SK-MEL-5 (cell line): Measurements from ENCODE around the gene EIF4B. TPM values are rescaled to one million over a fixed set of nuclear protein-coding genes. Genes with fewer than 3 reads are reported as not detected.
"Not testable (repeated sequence)": the region's sequence is repeated elsewhere in the genome, so short reads cannot be mapped to it uniquely, and the experiment has no call there.

Source experiments
- DNase-seq: peaks from one replicate; pipeline ENCODE4 v3.0.0-alpha.2; 2016; ENCODE audit warnings: low read depth, low spot score
- in situ Hi-C: cut with HindIII; loops from 2 replicates; pipeline ENCODE4 v1.10.0; 2016; ENCODE audit warnings: low sequenced_read_pairs, high pct_unique_total_duplicates, low pct_unique_long_range_greater_than_20kb
- total RNA-seq: library from RNA; depleted of rRNA; stranded (reverse); fragments of >200 nt; shearing (Covaris generic); gene quantifications from 2 replicates; pipeline ENCODE4 v1.2.3, GENCODE V29; 2014

The EIF4B gene
- total RNA-seq, 1 experiment from 2014 or later: 1,087 TPM

GRCh38 chr12:52988898-52989297, 17.4 kb upstream of the EIF4B start:
- DNase-seq: no peak
- in situ Hi-C loops: loop anchor here (25.0 kb wide), 1 partner anchor 102 kb away; no protein-coding TSS in a partner anchor

GRCh38 chr12:52990206-52990605, 16.1 kb upstream of the EIF4B start:
- no peak for DNase-seq
- in situ Hi-C loops: loop anchor here (25.0 kb wide), 1 partner anchor 103 kb away; no protein-coding TSS in a partner anchor

- in situ Hi-C loops: loop anchor here (25.0 kb wide), 1 partner anchor 105 kb away; no protein-coding TSS in a partner anchor
- not testable (repeated sequence) for DNase-seq
These were observed 14.0 kb upstream of the EIF4B start for GRCh38 chr12:52992240-52992639.

DNA sequence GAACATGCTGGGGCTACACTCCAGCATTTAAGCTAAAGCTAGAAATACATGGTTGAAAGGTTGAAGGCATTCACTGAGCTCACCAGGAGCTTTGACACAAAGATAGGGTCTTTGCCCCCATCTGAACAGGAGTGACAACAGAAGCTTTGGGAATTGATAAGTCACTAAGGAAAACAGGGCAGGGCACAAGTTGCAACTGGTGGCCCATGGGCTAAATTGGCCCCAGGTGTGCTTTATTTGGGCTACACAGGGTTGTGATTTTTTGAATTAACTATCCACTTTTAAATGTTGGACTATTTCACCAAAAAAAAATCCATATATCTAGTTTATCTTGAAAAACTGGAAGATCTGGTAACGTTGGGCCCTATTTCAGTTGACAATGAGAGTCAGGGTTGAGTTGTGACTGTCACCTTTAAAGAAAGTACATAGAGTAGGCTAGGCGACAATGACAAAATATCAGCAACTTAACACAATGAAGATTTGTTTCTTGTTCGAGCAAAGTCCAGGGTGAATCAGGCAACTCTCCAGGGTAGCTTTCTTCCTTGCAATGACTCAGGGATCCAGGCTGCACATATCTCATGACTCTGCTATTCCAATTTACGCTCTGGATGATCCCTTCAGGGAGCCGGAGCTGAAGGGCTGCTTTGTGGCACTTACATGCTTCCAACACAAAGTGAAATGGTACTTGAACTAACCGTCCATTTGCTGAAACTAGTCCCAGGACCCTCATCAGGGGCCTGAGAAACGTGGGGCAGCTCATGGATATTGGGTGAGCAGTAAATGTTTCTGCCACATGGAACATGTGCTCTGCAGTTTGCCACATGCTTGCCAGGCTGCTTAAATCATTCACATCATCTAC, 13.3 kb upstream of the EIF4B start:
- in situ Hi-C loops: loop anchor here (25.0 kb wide), 1 partner anchor 106 kb away; no protein-coding TSS in a partner anchor
- peak; percentile 86 for DNase-seq

DNA sequence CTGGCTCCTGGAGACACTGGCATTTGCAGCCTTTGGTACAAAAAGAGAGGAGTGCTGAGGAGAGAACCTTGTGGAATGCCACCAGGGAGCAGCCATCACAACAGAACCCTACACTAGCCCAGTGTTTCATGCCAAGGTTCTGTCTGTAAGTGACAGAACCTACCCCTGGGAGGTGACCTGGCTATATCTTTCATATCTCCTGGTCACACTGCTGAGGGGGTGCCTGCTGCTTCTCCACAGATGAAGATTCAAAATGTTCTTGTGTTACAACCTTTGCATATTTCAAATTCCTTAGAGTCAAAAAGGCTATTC, 12.7 kb upstream of the EIF4B start:
- no peak for DNase-seq
- in situ Hi-C loops: loop anchor here (25.0 kb wide), 1 partner anchor 106 kb away; no protein-coding TSS in a partner anchor

DNA sequence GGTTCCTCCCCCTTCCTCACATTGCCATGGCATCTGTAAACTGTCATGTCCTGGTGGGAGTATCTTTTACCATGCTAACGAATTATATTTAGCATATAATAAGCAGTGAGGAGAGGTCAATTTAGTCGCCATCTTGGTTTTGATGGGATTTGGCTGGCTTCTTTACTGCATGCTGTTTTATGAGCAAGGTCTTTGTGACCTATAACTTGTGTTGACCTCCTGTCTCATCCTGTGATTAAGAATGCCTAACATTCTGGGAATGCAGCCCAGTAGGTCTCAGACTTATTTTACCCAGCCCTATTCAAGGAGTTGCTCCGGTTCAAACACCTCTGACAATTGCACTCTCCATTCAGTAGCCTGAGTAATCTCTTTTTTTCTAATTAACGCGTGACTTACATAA, 2.1 kb upstream of the EIF4B start:
- in situ Hi-C loops: no loop called here
- peak; percentile 53 for DNase-seq

- in situ Hi-C loops: no loop called here
These were observed 1.7 kb upstream of the EIF4B start for GRCh38 chr12:53004582-53004981.

DNA sequence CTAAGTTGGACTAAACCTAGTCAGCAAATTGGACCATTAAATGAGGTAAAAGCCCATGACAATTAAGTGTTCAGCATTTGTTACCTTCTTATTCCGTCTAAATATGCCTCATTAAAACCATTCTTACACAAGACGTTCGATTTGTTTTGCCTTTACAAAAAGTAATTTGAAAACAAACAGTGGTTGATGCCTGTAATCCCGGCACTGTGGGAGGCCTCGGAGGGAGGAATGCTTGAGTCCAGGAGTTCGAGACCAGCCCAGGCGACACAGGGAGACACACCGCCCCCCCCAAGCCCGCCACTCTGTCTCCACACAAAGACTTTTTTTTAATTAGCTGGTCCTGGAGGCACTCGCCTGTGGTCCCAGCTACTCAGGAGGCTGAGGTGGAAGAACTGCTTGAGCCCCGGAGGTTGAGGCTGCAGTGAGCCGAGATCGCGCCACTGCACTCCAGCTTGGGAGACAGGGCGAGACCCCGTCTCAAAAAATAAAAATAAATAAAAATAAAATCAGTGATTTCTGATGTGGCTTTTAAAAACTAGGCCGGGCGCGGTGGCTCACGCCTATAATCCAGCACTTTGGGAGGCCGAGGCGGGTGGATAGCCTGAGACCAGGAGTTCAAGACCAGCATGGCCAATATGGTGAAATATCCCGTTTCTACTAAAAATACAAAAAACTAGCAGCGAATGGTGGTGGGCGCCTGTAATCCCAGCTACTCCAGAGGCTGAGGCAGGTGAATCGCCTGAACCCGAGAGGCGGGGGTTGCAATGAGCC, 856 bp upstream of the EIF4B start:
- DNase-seq: no peak
- in situ Hi-C loops: no loop called here

More at GRCh38 chr12:53004582-53004981, 1.7 kb upstream of the EIF4B start:
- DNase-seq: peak; percentile 79

GRCh38 chr12:53006810-53007309, 604 bp downstream of the EIF4B start:
- peak; percentile 89 for DNase-seq
- in situ Hi-C loops: no loop called here

- in situ Hi-C loops: no loop called here
- no peak for DNase-seq
These were observed 1.1 kb downstream of the EIF4B start for GRCh38 chr12:53007343-53007742.

GRCh38 chr12:53008760-53009159, 2.5 kb downstream of the EIF4B start:
- in situ Hi-C loops, DNase-seq: not testable (repeated sequence)

GRCh38 chr12:53010955-53011354, 4.7 kb downstream of the EIF4B start:
- DNase-seq: no peak
- in situ Hi-C loops: no loop called here

DNA sequence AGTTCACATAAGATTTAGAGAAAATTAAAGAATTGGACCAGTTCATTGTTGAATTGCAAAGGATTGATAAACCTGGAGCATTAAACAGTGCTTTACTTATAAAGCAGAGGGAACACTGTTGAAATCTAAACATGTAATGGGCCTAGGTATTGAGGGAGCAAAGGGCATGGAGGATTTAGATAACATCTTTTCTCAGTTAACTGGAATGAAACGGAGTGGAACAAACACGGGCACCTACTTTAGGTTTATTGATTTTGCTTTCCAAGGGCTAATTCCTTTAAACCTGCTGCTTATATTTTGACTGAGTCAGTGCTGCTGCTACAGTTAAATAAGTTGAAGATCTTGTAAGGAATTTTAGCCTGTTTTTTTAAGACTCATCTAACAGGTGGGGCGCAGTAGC, 5.6 kb downstream of the EIF4B start:
- in situ Hi-C loops: no loop called here
- no peak for DNase-seq

GRCh38 chr12:53012928-53013327, 6.7 kb downstream of the EIF4B start:
- in situ Hi-C loops: no loop called here
- DNase-seq: no peak

GRCh38 chr12:53014709-53015108, 8.5 kb downstream of the EIF4B start:
- DNase-seq: no peak

GRCh38 chr12:53025250-53025649, 19.0 kb downstream of the EIF4B start:
- in situ Hi-C loops: no loop called here
- no peak for DNase-seq

More at GRCh38 chr12:53014709-53015108, 8.5 kb downstream of the EIF4B start:
- in situ Hi-C loops: no loop called here

- in situ Hi-C loops: not testable (repeated sequence)
These were observed 20.8 kb downstream of the EIF4B start for GRCh38 chr12:53027014-53027413.

GRCh38 chr12:53031616-53032015, 25.4 kb downstream of the EIF4B start:
- DNase-seq: no peak
- in situ Hi-C loops: no loop called here

More at GRCh38 chr12:53027014-53027413, 20.8 kb downstream of the EIF4B start:
- not testable (repeated sequence) for DNase-seq
